Activated CD8-positive, alpha-beta T cell treated with anti-CD3 and anti-CD28 coated beads for 36 hours (primary cell): Measurements from ENCODE around the gene CHML. TPM values are rescaled to one million over a fixed set of nuclear protein-coding genes. Genes with fewer than 3 reads are reported as not detected.

Source experiments
- ATAC-seq: fragments of 200-7000 bp; cut with Tn5 transposase; one replicate; pipeline ENCODE4 v1.10.0; 2021; ENCODE audit warnings: mild to moderate bottlenecking, moderate library complexity
- CTCF ChIA-PET: fragments of 350-600 bp; sonication (Branson Sonifier 250); formaldehyde crosslinking; loops from one replicate; lab custom pipeline; 2021; ENCODE audit warnings: antibody characterized with exemption; lab: Charles Lee
- POLR2A ChIA-PET: fragments of 350-600 bp; sonication (Branson Sonifier 250); formaldehyde crosslinking; loops from one replicate; lab custom pipeline; 2021; ENCODE audit warnings: antibody characterized with exemption; lab: Charles Lee
- DNase-seq: peaks from one replicate; pipeline ENCODE4 v3.0.0-alpha.2; 2020
- H3K27ac Mint-ChIP-seq: one replicate; pipeline ENCODE4 v1.8.0; 2021; ENCODE audit warnings: mild to moderate bottlenecking, mixed read lengths
- H3K27me3 Mint-ChIP-seq: one replicate; pipeline ENCODE4 v1.8.0; 2021; ENCODE audit warnings: mixed read lengths
- H3K36me3 Mint-ChIP-seq: one replicate; pipeline ENCODE4 v1.8.0; 2021; ENCODE audit warnings: low read depth, mixed read lengths
- H3K4me1 Mint-ChIP-seq: one replicate; pipeline ENCODE4 v1.8.0; 2021; ENCODE audit warnings: low read depth, mixed read lengths
- H3K4me3 Mint-ChIP-seq: one replicate; pipeline ENCODE4 v1.8.0; 2021; ENCODE audit warnings: mild to moderate bottlenecking, moderate library complexity, mixed read lengths
- H3K9me3 Mint-ChIP-seq: one replicate; pipeline ENCODE4 v1.8.0; 2021; ENCODE audit warnings: mixed read lengths
- CTCF ChIP-seq: fragments of 200-600 bp; IDR thresholded peaks from one replicate; pipeline ENCODE4 v1.8.0; 2022; ENCODE audit warnings: antibody characterized with exemption, mild to moderate bottlenecking
- intact Hi-C: fragments of 100-400 bp; cut with micrococcal nuclease; formaldehyde crosslinking; loops from one replicate; pipeline ENCODE4 v1.10.0; 2022
- total RNA-seq, 2 experiments: library from RNA; stranded (reverse); gene quantifications; one replicate each; pipeline ENCODE4 v1.2.3, GENCODE V29; 2021

CHML gene
- total RNA-seq, 2 experiments from 2014 or later, result 20.3 to 24.7 TPM

GRCh38 chr1:241622669-241623068 lies 17.5 kb downstream of the CHML start:
- peaks cover 6% of the 10 kb centered on the region for H3K36me3 Mint-ChIP-seq
- intact Hi-C loops, result no loop called here
- ChIA-PET CTCF (interaction anchor here (4.1 kb wide), 1 partner anchor 11 kb away, joined by 20 read pairs; no protein-coding TSS in a partner anchor), POLR2A (interaction anchor here (1.2 kb wide), 1 partner anchor 60 kb away, joined by 3 read pairs; no protein-coding TSS in a partner anchor)
- H3K27ac Mint-ChIP-seq, result no peak overlapping the region
- no peak for TF ChIP-seq CTCF
- no peak overlapping the region for H3K4me3 Mint-ChIP-seq
- H3K9me3 Mint-ChIP-seq, result no peaks in the 10 kb centered on the region
- no peaks in the 10 kb centered on the region for H3K27me3 Mint-ChIP-seq
- ATAC-seq (no peak), DNase-seq (no peak)
- peaks cover 7% of the 10 kb centered on the region for H3K4me1 Mint-ChIP-seq

- no peak for TF ChIP-seq CTCF
- no peaks in the 10 kb centered on the region for H3K9me3 Mint-ChIP-seq
- POLR2A ChIA-PET, result no interaction called here
- peaks cover 6% of the 10 kb centered on the region for H3K36me3 Mint-ChIP-seq
- H3K4me3 Mint-ChIP-seq, result no peak overlapping the region
- CTCF ChIA-PET, result interaction anchor here (2.0 kb wide), 1 partner anchor 10 kb away, joined by 9 read pairs; no protein-coding TSS in a partner anchor
- H3K27ac Mint-ChIP-seq, result no peak overlapping the region
- ATAC-seq, result no peak
- intact Hi-C loops, result loop anchor here (10.0 kb wide), 1 partner anchor 387 kb away; no protein-coding TSS in a partner anchor
- no peak for DNase-seq
- H3K27me3 Mint-ChIP-seq, result no peaks in the 10 kb centered on the region
- H3K4me1 Mint-ChIP-seq, result peaks cover 22% of the 10 kb centered on the region
These were observed 22.7 kb downstream of the CHML start for GRCh38 chr1:241617426-241617825.

- ChIA-PET CTCF (interaction anchor here (4.5 kb wide), 1 partner anchor 11 kb away, joined by 37 read pairs; no protein-coding TSS in a partner anchor), POLR2A (no interaction called here)
- intact Hi-C loops, result loop anchor here (10.0 kb wide), 1 partner anchor 389 kb away; no protein-coding TSS in a partner anchor
- Mint-ChIP-seq H3K4me3 (no peak overlapping the region), H3K9me3 (no peaks in the 10 kb centered on the region), H3K36me3 (no peaks in the 10 kb centered on the region), H3K4me1 (peaks cover 22% of the 10 kb centered on the region), H3K27me3 (no peaks in the 10 kb centered on the region), H3K27ac (no peak overlapping the region)
- DNase-seq (no peak), ATAC-seq (no peak)
- TF ChIP-seq CTCF, result no peak
These were observed 24.9 kb downstream of the CHML start for GRCh38 chr1:241615043-241615974.

GRCh38 chr1:241614572-241614971 lies 25.6 kb downstream of the CHML start:
- ATAC-seq (no peak), DNase-seq (no peak)
- Mint-ChIP-seq H3K9me3 (no peaks in the 10 kb centered on the region), H3K4me1 (peaks cover 22% of the 10 kb centered on the region), H3K27me3 (no peaks in the 10 kb centered on the region), H3K36me3 (no peaks in the 10 kb centered on the region), H3K27ac (no peak overlapping the region), H3K4me3 (no peak overlapping the region)
- TF ChIP-seq CTCF, result no peak
- ChIA-PET CTCF (interaction anchor here (1.1 to 4.5 kb wide), 2 partner anchors 12 to 63 kb away, joined by 3 to 37 read pairs; no protein-coding TSS in a partner anchor), POLR2A (interaction anchor here (1.6 kb wide), 1 partner anchor 23 kb away, joined by 6 read pairs; no protein-coding TSS in a partner anchor)
- intact Hi-C loops, result loop anchor here (5.0 to 10.0 kb wide), 4 partner anchors 82 to 390 kb away; partner anchors contain the start of genes EXO1 and KMO
